Measurements from ENCODE around the gene SLC10A7.

SLC10A7 gene

GRCh38 chr4:146521541-146522097 lies at the start of gene SLC10A7:
Gene SLC10A7, minus strand, starts transcription at chr4:146521940. Its CDS starts 223 bp downstream, at chr4:146521717.
- in situ Hi-C loops (cut with HindIII; ENCODE audit: low sequenced_read_pairs) = no loop called here

DNA sequence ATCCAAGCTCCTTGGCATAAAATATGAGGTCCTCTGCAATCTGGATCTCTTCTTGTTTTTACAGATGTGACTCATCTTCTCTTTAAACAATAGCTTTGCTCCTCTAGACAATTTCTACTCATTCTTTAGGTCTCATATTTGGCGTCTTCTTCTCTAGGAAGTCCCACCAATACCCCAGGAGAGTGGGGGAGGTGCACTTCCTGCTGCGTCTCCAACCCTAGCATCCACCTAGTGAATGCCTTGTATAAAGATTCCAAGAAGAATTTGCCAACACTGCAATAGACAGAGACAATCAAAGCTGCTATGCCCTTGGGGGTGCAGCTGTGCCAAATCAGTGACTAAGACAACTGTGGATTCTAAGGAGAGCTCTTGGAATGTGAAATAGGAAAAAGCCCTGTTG lies 45.7 kb upstream of the SLC10A7 start:
- in situ Hi-C loops (cut with HindIII; ENCODE audit: low sequenced_read_pairs) = no loop called here

GRCh38 chr4:146564492-146564891 lies 42.8 kb upstream of the SLC10A7 start:
- in situ Hi-C loops (cut with HindIII; ENCODE audit: low sequenced_read_pairs) = no loop called here

GRCh38 chr4:146550161-146550560 lies 28.4 kb upstream of the SLC10A7 start:
- in situ Hi-C loops (cut with HindIII; ENCODE audit: low sequenced_read_pairs) = no loop called here

DNA sequence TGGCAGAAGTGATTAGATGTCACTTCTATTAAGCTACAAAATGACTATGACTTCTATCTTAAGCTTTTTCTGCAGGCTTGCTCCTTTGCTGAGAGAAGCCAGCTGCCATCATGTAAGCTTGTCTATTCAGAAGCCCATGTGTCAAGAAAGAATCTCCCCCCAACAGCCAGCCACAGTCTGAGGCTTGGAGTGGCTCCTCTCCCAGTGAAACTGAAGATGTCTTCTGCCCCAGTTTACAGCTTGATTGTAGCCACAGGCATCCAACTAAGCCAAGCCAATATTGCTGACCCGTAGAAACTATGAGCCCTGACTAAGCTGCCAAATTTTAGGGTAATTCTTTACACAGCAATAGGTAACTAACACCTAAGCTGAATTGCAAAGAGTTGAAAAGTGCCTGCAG lies 26.7 kb upstream of the SLC10A7 start:
- in situ Hi-C loops (cut with HindIII; ENCODE audit: low sequenced_read_pairs) = no loop called here

- in situ Hi-C loops (cut with HindIII; ENCODE audit: low sequenced_read_pairs) = no loop called here
These were observed 23.4 kb upstream of the SLC10A7 start for GRCh38 chr4:146545102-146545501.

DNA sequence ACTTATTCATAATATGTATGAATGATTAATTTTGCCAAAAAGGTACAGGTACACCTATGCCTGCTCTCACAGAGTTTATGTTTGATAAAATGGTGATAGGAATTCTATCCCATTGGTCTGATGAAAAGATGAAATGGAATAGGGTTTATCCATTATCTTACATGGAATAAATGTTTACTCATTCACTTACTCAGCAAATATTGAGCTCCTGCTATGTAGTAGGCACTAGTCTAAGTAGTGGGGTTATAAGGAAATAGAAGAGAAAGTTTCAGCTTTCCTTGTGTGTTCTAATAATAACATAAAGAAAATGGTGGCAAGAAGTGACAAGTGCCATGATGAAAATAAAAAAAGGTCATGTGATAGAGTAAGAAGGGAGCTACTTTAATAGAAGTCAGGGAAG lies 12.4 kb upstream of the SLC10A7 start:
- in situ Hi-C loops (cut with HindIII; ENCODE audit: low sequenced_read_pairs) = no loop called here

DNA sequence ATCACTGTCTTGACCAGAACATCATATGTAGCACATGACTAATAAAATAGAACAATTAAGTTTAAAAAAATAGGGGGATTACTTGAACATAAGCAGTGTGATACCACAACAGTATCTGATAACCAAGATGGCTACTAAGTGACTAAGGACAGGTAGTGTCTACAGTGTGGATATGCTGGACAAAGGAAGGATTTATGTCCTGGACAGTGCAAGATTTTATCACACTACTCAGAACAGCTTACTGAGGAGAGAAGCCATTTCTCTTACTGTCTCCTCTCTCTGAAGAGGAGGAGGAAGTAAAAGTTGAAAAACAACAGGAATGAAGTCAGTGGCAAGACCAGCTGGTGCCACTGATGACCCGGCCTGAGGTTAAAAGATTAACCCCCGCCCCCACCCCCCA lies 4.0 kb upstream of the SLC10A7 start:
- in situ Hi-C loops (cut with HindIII; ENCODE audit: low sequenced_read_pairs) = no loop called here

DNA sequence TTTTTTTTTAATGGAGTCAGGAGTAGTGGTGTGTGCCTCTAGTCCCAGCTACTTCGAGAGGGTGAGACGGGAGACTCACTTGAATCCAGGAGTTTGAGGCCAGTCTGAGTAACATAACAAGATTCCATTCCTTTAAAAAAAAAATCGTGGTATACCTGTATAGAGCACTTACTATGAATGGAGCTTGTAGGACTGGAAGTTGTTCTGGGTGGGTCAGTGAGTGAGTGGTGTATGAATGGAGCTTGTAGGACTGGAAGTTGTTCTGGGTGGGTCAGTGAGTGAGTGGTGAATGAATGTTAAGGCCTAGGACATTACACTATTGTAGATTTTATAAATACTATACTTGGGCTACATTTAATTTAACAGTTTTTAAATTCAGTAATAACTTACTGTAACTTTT lies 2.9 kb upstream of the SLC10A7 start:
- in situ Hi-C loops (cut with HindIII; ENCODE audit: low sequenced_read_pairs) = no loop called here

GRCh38 chr4:146522869-146523205 lies 1.1 kb upstream of the SLC10A7 start:
- in situ Hi-C loops (cut with HindIII; ENCODE audit: low sequenced_read_pairs) = no loop called here

DNA sequence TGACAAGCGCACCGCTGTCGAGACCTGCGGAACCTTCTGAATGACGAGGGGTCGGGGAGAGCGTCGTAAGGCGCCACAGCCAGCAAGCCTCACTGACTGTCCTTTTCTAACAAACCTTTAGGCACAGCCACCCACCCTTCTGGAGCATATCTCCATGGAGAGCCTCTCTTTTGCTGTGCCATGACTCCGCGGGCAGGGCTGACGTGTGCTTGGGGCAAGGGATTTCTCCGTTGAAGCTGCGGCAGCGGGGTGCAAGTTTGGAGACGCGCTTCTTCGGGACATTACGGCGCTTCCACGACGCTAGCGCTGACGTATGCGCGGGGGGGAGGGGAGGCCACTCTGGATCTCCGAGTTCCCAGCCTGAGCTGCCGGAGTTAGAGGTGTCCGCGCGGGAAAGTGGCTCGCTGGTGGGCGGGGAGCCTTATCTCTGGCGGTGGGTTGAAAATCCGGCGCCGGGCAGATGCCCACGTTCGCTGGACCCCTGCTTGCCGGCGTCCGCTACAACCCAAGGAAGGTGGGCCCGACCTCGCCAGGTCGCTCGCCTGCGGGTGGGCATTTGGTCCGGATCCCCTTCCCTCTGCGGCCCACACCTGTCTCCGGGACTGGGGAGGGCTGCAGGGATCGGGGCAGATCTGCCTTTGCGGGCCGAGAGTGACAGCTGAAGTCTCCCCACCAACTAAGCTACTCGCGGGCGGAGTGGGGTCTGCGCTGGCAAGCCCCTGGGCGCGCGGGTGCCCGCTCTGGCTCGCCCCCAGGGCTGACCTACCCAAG lies 543 bp upstream of the SLC10A7 start:
- in situ Hi-C loops (cut with HindIII; ENCODE audit: low sequenced_read_pairs) = no loop called here

DNA sequence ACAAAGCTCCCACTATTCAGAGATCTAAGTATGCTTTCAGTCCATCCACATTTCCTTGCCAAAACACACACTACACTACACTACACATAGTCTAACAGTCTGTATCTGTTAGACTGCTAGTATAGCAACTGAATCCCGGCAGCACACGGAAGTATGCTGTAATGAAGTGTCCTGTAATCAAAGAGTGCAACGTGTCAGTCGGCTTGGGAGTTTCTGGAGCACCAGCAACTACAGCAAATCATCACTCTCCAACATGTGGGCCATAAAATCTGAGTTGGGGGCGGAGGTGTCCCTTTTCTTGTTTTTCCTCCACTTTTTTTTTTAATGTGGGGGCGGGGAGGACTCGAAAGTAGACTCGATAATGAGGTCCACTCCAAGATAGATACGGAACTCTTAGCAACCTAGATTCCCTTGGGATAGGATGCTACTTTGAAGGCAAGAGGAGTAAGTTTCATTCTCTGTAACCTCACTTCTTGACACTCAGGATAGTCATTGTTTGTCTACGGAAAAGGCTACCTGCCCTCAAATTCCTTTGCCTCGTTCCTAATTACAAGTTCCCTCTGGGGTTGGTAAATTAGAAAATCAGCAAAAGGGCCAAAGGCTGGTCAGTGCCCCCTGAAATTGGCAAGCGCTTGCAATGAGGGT lies 722 bp downstream of the SLC10A7 start:
- in situ Hi-C loops (cut with HindIII; ENCODE audit: low sequenced_read_pairs) = no loop called here

GRCh38 chr4:146514651-146515357 lies 6.9 kb downstream of the SLC10A7 start:
- in situ Hi-C loops (cut with HindIII; ENCODE audit: low sequenced_read_pairs) = no loop called here

DNA sequence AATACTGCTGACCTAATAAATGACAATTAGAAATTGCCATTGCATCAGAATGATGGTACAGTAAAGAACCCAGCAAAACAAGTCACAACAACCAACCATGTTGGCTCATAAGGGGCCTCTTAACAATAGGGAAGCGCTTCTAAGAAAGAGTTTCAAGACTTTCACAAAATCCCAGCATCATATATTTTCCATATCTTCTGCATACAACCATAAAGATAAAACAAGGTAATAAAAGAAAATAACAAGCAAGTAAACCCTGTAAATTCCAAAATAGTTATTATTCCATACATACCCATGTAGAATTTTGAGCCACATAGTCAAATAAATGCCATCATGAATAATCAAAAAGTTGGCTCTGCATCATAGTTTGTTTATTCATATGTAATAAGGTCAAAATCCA lies 8.2 kb downstream of the SLC10A7 start:
- in situ Hi-C loops (cut with HindIII; ENCODE audit: low sequenced_read_pairs) = no loop called here

GRCh38 chr4:146511381-146511780 lies 10.4 kb downstream of the SLC10A7 start:
- in situ Hi-C loops (cut with HindIII; ENCODE audit: low sequenced_read_pairs) = no loop called here

GRCh38 chr4:146510942-146511341 lies 10.8 kb downstream of the SLC10A7 start:
- in situ Hi-C loops (cut with HindIII; ENCODE audit: low sequenced_read_pairs) = no loop called here

GRCh38 chr4:146508229-146508939 lies 13.4 kb downstream of the SLC10A7 start:
- in situ Hi-C loops (cut with HindIII; ENCODE audit: low sequenced_read_pairs) = no loop called here

DNA sequence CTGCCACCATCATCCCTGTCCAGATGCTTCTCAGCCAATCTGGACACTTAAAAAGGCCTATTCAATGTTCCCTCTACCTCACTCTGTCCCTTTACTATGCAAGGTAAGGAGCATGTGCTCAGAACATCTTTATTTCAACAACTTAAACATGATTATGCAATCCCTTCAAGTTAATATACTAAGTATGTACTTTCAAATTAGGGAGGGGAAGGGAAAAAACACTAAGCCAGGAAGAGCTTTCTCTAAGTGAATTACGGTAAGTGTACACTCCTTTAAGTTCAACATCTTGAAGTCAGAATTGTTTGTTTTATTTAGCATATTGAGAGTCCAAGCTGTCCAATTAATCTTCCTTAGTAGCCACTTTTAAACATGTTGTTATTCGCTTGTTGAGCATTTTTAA lies 14.1 kb downstream of the SLC10A7 start:
- in situ Hi-C loops (cut with HindIII; ENCODE audit: low sequenced_read_pairs) = no loop called here

DNA sequence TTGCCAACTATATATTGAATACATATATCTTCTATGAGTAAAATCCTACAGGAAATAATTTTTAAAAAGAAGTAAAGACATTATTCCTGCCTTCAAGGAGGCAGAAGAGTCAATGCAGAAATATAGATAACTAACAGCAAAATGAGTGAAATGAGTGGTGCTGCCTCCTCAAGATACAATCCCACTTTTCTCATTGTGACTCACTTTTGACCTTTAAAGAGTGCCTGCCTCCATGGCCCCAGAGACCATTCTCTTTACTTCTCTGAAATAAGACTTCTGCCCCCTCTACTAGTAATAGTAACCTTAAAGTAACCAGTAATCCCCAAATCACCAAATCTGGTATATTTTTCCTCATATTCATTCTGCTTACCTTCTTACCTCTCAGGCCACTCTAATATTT lies 15.5 kb downstream of the SLC10A7 start:
- in situ Hi-C loops (cut with HindIII; ENCODE audit: low sequenced_read_pairs) = no loop called here

- in situ Hi-C loops (cut with HindIII; ENCODE audit: low sequenced_read_pairs) = no loop called here
These were observed 21.5 kb downstream of the SLC10A7 start for GRCh38 chr4:146500216-146500615.

GRCh38 chr4:146498291-146498690 lies 23.4 kb downstream of the SLC10A7 start:
- in situ Hi-C loops (cut with HindIII; ENCODE audit: low sequenced_read_pairs) = no loop called here

Measured in DLD1 (cell line).